AG04450 (cell line): ENCODE measurements around the gene MRPL12. TPM values are rescaled to one million over a fixed set of nuclear protein-coding genes. Genes with fewer than 3 reads are reported as not detected.

ENCODE experiments used
- CTCF ChIA-PET: fragments of 300-600, 350-600 bp; formaldehyde crosslinking; extraction: SDS; loops from one replicate; lab custom pipeline; 2022; ENCODE audit warnings: antibody characterized with exemption, inconsistent platforms; lab: Charles Lee
- POLR2A ChIA-PET: fragments of 350-600 bp; formaldehyde crosslinking; extraction: SDS; loops from one replicate; lab custom pipeline; 2021; ENCODE audit warnings: antibody characterized with exemption, inconsistent platforms; lab: Yijun Ruan, JAX
- DNase-seq: peaks from one replicate; pipeline ENCODE4 v3.0.0-alpha.2; 2011; ENCODE audit warnings: low read depth, low spot score
- H3K27ac ChIP-seq: one replicate; pipeline ENCODE4 v1.5.1; 2012; ENCODE audit warnings: low read depth, low read length, control low read depth
- H3K27me3 ChIP-seq: one replicate; pipeline ENCODE4 v1.6.0; 2012; ENCODE audit warnings: low read length; ENCODE audit not compliant: control insufficient read depth, insufficient read depth
- H3K4me3 ChIP-seq: 2 replicates; pipeline ENCODE4 v1.5.1; 2011; ENCODE audit warnings: mild to moderate bottlenecking, low read depth, low read length, control low read depth
- H3K9me3 ChIP-seq: 2 replicates; pipeline ENCODE4 v1.5.1; 2012; ENCODE audit warnings: low read length; ENCODE audit not compliant: control insufficient read depth, insufficient read depth
- CTCF ChIP-seq: IDR thresholded peaks from 2 replicates; pipeline ENCODE4 v1.5.1; 2011; ENCODE audit warnings: low read depth, low read length, control low read depth, inconsistent platforms
- polyA minus RNA-seq: library from RNA; depleted of rRNA, polyadenylated mRNA; stranded (reverse); fragments of >200 nt; gene quantifications from 2 replicates; pipeline ENCODE4 v1.2.3, GENCODE V29; 2011; rRNA and poly(A)+ RNA removed
- polyA plus RNA-seq: library from polyadenylated mRNA; depleted of rRNA; stranded (reverse); fragments of >200 nt; gene quantifications from 2 replicates; pipeline ENCODE4 v1.2.3, GENCODE V29; 2011; rRNA removed

Gene MRPL12
- polyA plus RNA-seq (52.1 and 69.2 TPM in 2 replicates), polyA minus RNA-seq (29.3 and 35.3 TPM in 2 replicates)

GRCh38 chr17:81702934-81703746, at the start of gene MRPL12:
TSS of gene MRPL12 (plus strand) at chr17:81703367. CDS start at chr17:81703502, 135 bp downstream.
- CTCF ChIA-PET: no interaction called here

GRCh38 chr17:81655378-81656117, 47.6 kb upstream of the MRPL12 start:
- ChIA-PET POLR2A (no interaction called here), CTCF (no interaction called here)

More at GRCh38 chr17:81702934-81703746, at the start of gene MRPL12:
- Histone ChIP-seq H3K27me3 (no peaks in the 10 kb centered on the region), H3K4me3 (peak within 1 kb of the TSS; percentile 90), H3K27ac (peak within 1 kb of the TSS; percentile 87), H3K9me3 (no peaks in the 10 kb centered on the region; the same call in 1 of the 2 replicates)
- TF ChIP-seq CTCF: no peak
- DNase-seq: peak; percentile 58
- POLR2A ChIA-PET: interaction anchor here (0.5 to 3.8 kb wide), 15 partner anchors 8 to 341 kb away, joined by 3 to 35 read pairs (median 4); partner anchors contain the start of genes ACTG1, ARL16, CCDC137 and HGS

GRCh38 chr17:81656118-81656743, 46.9 kb upstream of the MRPL12 start, which contains the start of gene PDE6G:
TSS of gene PDE6G (minus strand) at chr17:81656542. CDS start at chr17:81653305, 3,237 bp downstream.
- CTCF ChIA-PET: no interaction called here

More at GRCh38 chr17:81655378-81656117, 47.6 kb upstream of the MRPL12 start:
- Histone ChIP-seq H3K4me3 (no peak overlapping the region), H3K9me3 (no peaks in the 10 kb centered on the region; the same call in 1 of the 2 replicates), H3K27ac (no peak overlapping the region), H3K27me3 (no peaks in the 10 kb centered on the region)
- DNase-seq: no peak
- no peak for TF ChIP-seq CTCF

GRCh38 chr17:81656835-81657234, 46.3 kb upstream of the MRPL12 start:
- DNase-seq: no peak
- TF ChIP-seq CTCF: no peak
- H3K27ac ChIP-seq: no peak overlapping the region
- H3K27me3 ChIP-seq: no peaks in the 10 kb centered on the region
- H3K4me3 ChIP-seq: no peak overlapping the region
- no peaks in the 10 kb centered on the region; the same call in 1 of the 2 replicates for H3K9me3 ChIP-seq
- ChIA-PET POLR2A (interaction anchor here (0.6 kb wide), 1 partner anchor 55 kb away, joined by 7 read pairs; no protein-coding TSS in a partner anchor), CTCF (no interaction called here)

More at GRCh38 chr17:81656118-81656743, 46.9 kb upstream of the MRPL12 start, which contains the start of gene PDE6G:
- no peak within 1 kb of the TSS for H3K4me3 ChIP-seq
- H3K27ac ChIP-seq: no peak within 1 kb of the TSS
- TF ChIP-seq CTCF: no peak
- no peak for DNase-seq
- no peaks in the 10 kb centered on the region for H3K27me3 ChIP-seq
- H3K9me3 ChIP-seq: no peaks in the 10 kb centered on the region; the same call in 1 of the 2 replicates
- POLR2A ChIA-PET: interaction anchor here (0.6 kb wide), 1 partner anchor 54 kb away, joined by 7 read pairs; no protein-coding TSS in a partner anchor
